Urinary bladder (tissue), 4 donors: Measurements from ENCODE around the gene RELB. TPM values are rescaled to one million over a fixed set of nuclear protein-coding genes. Genes with fewer than 3 reads are reported as not detected.
A peak's percentile ranks its signal among the peaks of the same experiment; 100 is the strongest.

ENCODE experiments used
- DNase-seq: peaks from one replicate; pipeline ENCODE4 v3.0.0-alpha.2; 2015; ENCODE audit errors: extremely low spot score
- H3K27ac ChIP-seq: one replicate; pipeline ENCODE4 v1.5.1; 2013; ENCODE audit warnings: low read depth, mild to moderate bottlenecking, moderate library complexity
- H3K36me3 ChIP-seq: one replicate; pipeline ENCODE4 v1.6.1; 2013; ENCODE audit warnings: mild to moderate bottlenecking, moderate library complexity; ENCODE audit not compliant: insufficient read depth
- H3K4me1 ChIP-seq: one replicate; pipeline ENCODE4 v1.6.1; 2013; ENCODE audit warnings: mild to moderate bottlenecking, moderate library complexity; ENCODE audit not compliant: insufficient read depth
- H3K4me3 ChIP-seq: one replicate; pipeline ENCODE4 v1.5.1; 2013; ENCODE audit warnings: low read depth, low read length
- WGBS: extraction: QIAGEN DNeasy Blood & Tissue Kit; methylation state at CpG from one replicate; pipeline ENCODE4 v1.1.7; 2013; 5-methylcytosine and 5-hydroxymethylcytosine counted together
- polyA plus RNA-seq: library from polyadenylated mRNA; stranded (reverse); fragments of 200-250 nt; gene quantifications from one replicate; pipeline ENCODE4 v1.2.3, GENCODE V29; 2013
- total RNA-seq: library from RNA; depleted of rRNA; stranded (reverse); fragments of >200 nt; gene quantifications from one replicate; pipeline ENCODE4 v1.2.3, GENCODE V29; 2014
- donor health status: healthy with polysubstance abuse.
- donor health status: healthy.

Gene RELB
- total and polyA plus RNA-seq, 2 donors = 2.6 to 8.9 TPM

GRCh38 chr19:45066921-45067661 lies 65.8 kb downstream of the RELB start:
- WGBS = 91% methylated on average over 38 of the region's 38 CpGs
- peaks cover 18% of the 10 kb centered on the region for H3K36me3 ChIP-seq

GRCh38 chr19:45068041-45068440 lies 66.8 kb downstream of the RELB start:
- Histone ChIP-seq H3K36me3 (peaks cover 18% of the 10 kb centered on the region), H3K4me1 (no peaks in the 10 kb centered on the region), H3K27ac (no peak overlapping the region), H3K4me3 (no peak overlapping the region)
- DNase-seq = no peak
- WGBS = 79% methylated on average over 10 of the region's 10 CpGs

More at GRCh38 chr19:45066921-45067661, 65.8 kb downstream of the RELB start:
- no peak for DNase-seq
- H3K27ac ChIP-seq = no peak overlapping the region
- H3K4me1 ChIP-seq = no peaks in the 10 kb centered on the region
- no peak overlapping the region for H3K4me3 ChIP-seq

- no peaks in the 10 kb centered on the region for H3K4me1 ChIP-seq
- H3K36me3 ChIP-seq = peaks cover 16% of the 10 kb centered on the region
- H3K4me3 ChIP-seq = no peak overlapping the region
- no peak overlapping the region for H3K27ac ChIP-seq
- WGBS = 66% methylated on average over 13 of the region's 13 CpGs
- no peak for DNase-seq
Observed at GRCh38 chr19:45069056-45069455, 67.8 kb downstream of the RELB start.

- peaks cover 15% of the 10 kb centered on the region for H3K36me3 ChIP-seq
- 91% methylated on average over 6 of the region's 6 CpGs for WGBS
- H3K4me1 ChIP-seq = no peaks in the 10 kb centered on the region
- no peak overlapping the region for H3K27ac ChIP-seq
- H3K4me3 ChIP-seq = no peak overlapping the region
- DNase-seq = no peak
Observed at GRCh38 chr19:45070214-45070613, 69.0 kb downstream of the RELB start.

GRCh38 chr19:45070861-45071544 lies 69.7 kb downstream of the RELB start:
- DNase-seq = no peak
- no peaks in the 10 kb centered on the region for H3K4me1 ChIP-seq
- H3K27ac ChIP-seq = no peak overlapping the region
- no peak overlapping the region for H3K4me3 ChIP-seq
- WGBS = 79% methylated on average over 19 of the region's 19 CpGs
- H3K36me3 ChIP-seq = peaks cover 15% of the 10 kb centered on the region

- H3K27ac ChIP-seq = no peak overlapping the region
- no peaks in the 10 kb centered on the region for H3K4me1 ChIP-seq
- H3K36me3 ChIP-seq = peaks cover 15% of the 10 kb centered on the region
- no peak overlapping the region for H3K4me3 ChIP-seq
- whole genome bisulfite sequencing = 88% methylated on average over 25 of the region's 25 CpGs
- DNase-seq = no peak
Observed at GRCh38 chr19:45071545-45071938, 70.3 kb downstream of the RELB start.

GRCh38 chr19:45071969-45072790 lies 70.9 kb downstream of the RELB start:
- WGBS = 83% methylated on average over 34 of the region's 34 CpGs
- H3K4me3 ChIP-seq = no peak overlapping the region
- no peak for DNase-seq
- peaks cover 14% of the 10 kb centered on the region for H3K36me3 ChIP-seq
- no peak overlapping the region for H3K27ac ChIP-seq
- H3K4me1 ChIP-seq = no peaks in the 10 kb centered on the region

GRCh38 chr19:45074744-45075300 lies 73.6 kb downstream of the RELB start:
- DNase-seq = no peak
- Histone ChIP-seq H3K4me3 (peak overlapping the region; percentile 50), H3K27ac (peak overlapping the region; percentile 27), H3K4me1 (no peaks in the 10 kb centered on the region), H3K36me3 (peaks cover 4% of the 10 kb centered on the region)
- WGBS = 54% methylated on average over 11 of the region's 11 CpGs

- Histone ChIP-seq H3K36me3 (peaks cover 4% of the 10 kb centered on the region), H3K27ac (peak overlapping the region; percentile 69), H3K4me1 (no peaks in the 10 kb centered on the region), H3K4me3 (peak overlapping the region; percentile 50)
- DNase-seq = no peak
- 14% methylated on average over 25 of the region's 26 CpGs for WGBS
Observed at GRCh38 chr19:45075301-45076028, 74.2 kb downstream of the RELB start.

GRCh38 chr19:45076029-45076850 lies 75.0 kb downstream of the RELB start, which contains the start of gene ZNF296:
ZNF296 (minus strand) TSS chr19:45076478; CDS start chr19:45076373, 105 bp downstream.
- H3K27ac ChIP-seq = peak within 1 kb of the TSS; percentile 69
- DNase-seq = no peak
- peaks cover 3% of the 10 kb centered on the region for H3K36me3 ChIP-seq
- peak within 1 kb of the TSS; percentile 50 for H3K4me3 ChIP-seq
- no peaks in the 10 kb centered on the region for H3K4me1 ChIP-seq
- 2% methylated on average over 81 of the region's 81 CpGs for WGBS

- Histone ChIP-seq H3K4me3 (peak overlapping the region; percentile 50), H3K36me3 (no peaks in the 10 kb centered on the region), H3K4me1 (no peaks in the 10 kb centered on the region), H3K27ac (no peak overlapping the region)
- DNase-seq = no peak
- 66% methylated on average over 15 of the region's 15 CpGs for WGBS
Observed at GRCh38 chr19:45076851-45077730, 75.8 kb downstream of the RELB start.
